Smooth muscle cell (in vitro differentiated cells): Measurements from ENCODE around the gene STIM2. TPM values are rescaled to one million over a fixed set of nuclear protein-coding genes. Genes with fewer than 3 reads are reported as not detected.

Experiments used
- DNase-seq: peaks from one replicate; lab custom pipeline; 2025; ENCODE audit not compliant: unreplicated experiment; lab: John Stamatoyannopoulos, UW
- H2AFZ ChIP-seq: fragments of 200-600 bp; sonication (generic); 2 replicates; pipeline ENCODE4 v1.6.0; 2016; ENCODE audit warnings: antibody characterized with exemption, low read depth, mild to moderate bottlenecking
- H3F3A ChIP-seq: fragments of 200-600 bp; sonication (generic); 2 replicates; pipeline ENCODE4 v1.6.0; 2017; ENCODE audit warnings: antibody characterized with exemption, low read depth
- H3K27ac ChIP-seq: fragments of 200-600 bp; sonication (generic); 2 replicates; pipeline ENCODE4 v1.5.1; 2016; ENCODE audit warnings: low read depth, mild to moderate bottlenecking
- H3K27me3 ChIP-seq: fragments of 200-600 bp; sonication (generic); 2 replicates; pipeline ENCODE4 v1.6.1; 2016; ENCODE audit warnings: low read depth, mild to moderate bottlenecking
- H3K36me3 ChIP-seq: fragments of 200-600 bp; sonication (generic); 2 replicates; pipeline ENCODE4 v1.5.1; 2016; ENCODE audit warnings: low read depth
- H3K4me1 ChIP-seq: fragments of 200-600 bp; sonication (generic); 2 replicates; pipeline ENCODE4 v1.5.1; 2016; ENCODE audit warnings: low read depth
- H3K4me2 ChIP-seq: fragments of 200-600 bp; sonication (generic); 2 replicates; pipeline ENCODE4 v1.6.0; 2016; ENCODE audit warnings: mild to moderate bottlenecking
- H3K4me3 ChIP-seq: fragments of 200-600 bp; sonication (generic); 2 replicates; pipeline ENCODE4 v1.5.1; 2016; ENCODE audit warnings: mild to moderate bottlenecking
- H3K79me2 ChIP-seq: fragments of 200-600 bp; sonication (generic); 2 replicates; pipeline ENCODE4 v1.6.0; 2016; ENCODE audit warnings: low read depth, mild to moderate bottlenecking
- H3K9ac ChIP-seq: fragments of 200-600 bp; sonication (generic); 2 replicates; pipeline ENCODE4 v1.6.0; 2016; ENCODE audit warnings: low read depth
- H3K9me3 ChIP-seq: fragments of 200-600 bp; sonication (generic); replicated peaks from 2 replicates; pipeline ENCODE4 v1.5.1; 2016; ENCODE audit warnings: low read depth
- H4K20me1 ChIP-seq: fragments of 200-600 bp; sonication (generic); 2 replicates; pipeline ENCODE4 v1.6.0; 2016; ENCODE audit warnings: low read depth
- CTCF ChIP-seq: fragments of 200-600 bp; sonication (generic); IDR thresholded peaks from 2 replicates; pipeline ENCODE4 v1.5.1; 2017; ENCODE audit warnings: borderline replicate concordance, mild to moderate bottlenecking, antibody characterized with exemption; ENCODE audit not compliant: insufficient read depth, poor library complexity, severe bottlenecking
- WGBS: methylation state at CpG from one replicate; pipeline ENCODE4 v1.1.7; 2016; ENCODE audit warnings: low lambda C conversion rate; 5-methylcytosine and 5-hydroxymethylcytosine counted together
- polyA plus RNA-seq: library from polyadenylated mRNA; unstranded; fragments of >200 nt; fragmentation: Nextera tagmentation; extraction: Ambion mirVana; gene quantifications from 2 replicates; pipeline ENCODE4 v1.2.1, GENCODE V29; 2016
- total RNA-seq: library from RNA; depleted of rRNA; stranded (reverse); fragments of >200 nt; gene quantifications from 2 replicates; pipeline ENCODE4 v1.2.3, GENCODE V29; 2014

STIM2 gene
- total and polyA plus RNA-seq, 2 experiments from 2014 or later: 31.0 to 69.0 TPM

- peaks cover 69% of the 10 kb centered on the region for H3K79me2 ChIP-seq
- H3K9ac ChIP-seq: no peak overlapping the region
- H2AFZ ChIP-seq: no peak overlapping the region
- H3K27me3 ChIP-seq: no peaks in the 10 kb centered on the region
- H3K4me2 ChIP-seq: peak overlapping the region; percentile 78
- H4K20me1 ChIP-seq: no peaks in the 10 kb centered on the region
- peak overlapping the region; percentile 76 for H3K27ac ChIP-seq
- no peaks in the 10 kb centered on the region for H3K9me3 ChIP-seq
- TF ChIP-seq CTCF: no peak
- DNase-seq: no peak
- H3F3A ChIP-seq: peaks cover 25% of the 10 kb centered on the region
- no peaks in the 10 kb centered on the region for H3K36me3 ChIP-seq
- H3K4me1 ChIP-seq: peaks cover 37% of the 10 kb centered on the region
- no peak overlapping the region for H3K4me3 ChIP-seq
- 27% methylated on average over 3 of the region's 3 CpGs for WGBS
Observed at GRCh38 chr4:26985873-26986272, 125.2 kb downstream of the STIM2 start.

- no peaks in the 10 kb centered on the region for H3K27me3 ChIP-seq
- H3F3A ChIP-seq: peaks cover 25% of the 10 kb centered on the region
- no peak overlapping the region for H3K9ac ChIP-seq
- H3K27ac ChIP-seq: peak overlapping the region; percentile 76
- H3K4me1 ChIP-seq: peaks cover 38% of the 10 kb centered on the region
- no peak for TF ChIP-seq CTCF
- no peak overlapping the region for H3K4me3 ChIP-seq
- no peak overlapping the region for H2AFZ ChIP-seq
- H3K4me2 ChIP-seq: peak overlapping the region; percentile 76
- H3K9me3 ChIP-seq: no peaks in the 10 kb centered on the region
- no peaks in the 10 kb centered on the region for H4K20me1 ChIP-seq
- H3K36me3 ChIP-seq: no peaks in the 10 kb centered on the region
- 95% methylated on average over 3 of the region's 3 CpGs for WGBS
- peaks cover 66% of the 10 kb centered on the region for H3K79me2 ChIP-seq
- no peak for DNase-seq
Observed at GRCh38 chr4:26987191-26987590, 126.5 kb downstream of the STIM2 start.

- no peak for TF ChIP-seq CTCF
- 92% methylated on average over 3 of the region's 3 CpGs for WGBS
- H3K9ac ChIP-seq: no peak overlapping the region
- H3K4me3 ChIP-seq: no peak overlapping the region
- no peaks in the 10 kb centered on the region for H4K20me1 ChIP-seq
- DNase-seq: no peak
- H2AFZ ChIP-seq: no peak overlapping the region
- H3F3A ChIP-seq: peaks cover 32% of the 10 kb centered on the region
- peaks cover 55% of the 10 kb centered on the region for H3K4me1 ChIP-seq
- peaks cover 53% of the 10 kb centered on the region for H3K79me2 ChIP-seq
- no peaks in the 10 kb centered on the region for H3K9me3 ChIP-seq
- H3K4me2 ChIP-seq: no peak overlapping the region
- no peaks in the 10 kb centered on the region for H3K27me3 ChIP-seq
- H3K27ac ChIP-seq: no peak overlapping the region
- peaks cover 4% of the 10 kb centered on the region for H3K36me3 ChIP-seq
Observed at GRCh38 chr4:26991057-26991456, 130.4 kb downstream of the STIM2 start.

GRCh38 chr4:26992657-26993361 lies 132.2 kb downstream of the STIM2 start:
- Histone ChIP-seq H3K9ac (peak overlapping the region; percentile 55), H3K27ac (peak overlapping the region; percentile 88), H3K9me3 (no peaks in the 10 kb centered on the region), H2AFZ (no peak overlapping the region), H4K20me1 (no peaks in the 10 kb centered on the region), H3K27me3 (no peaks in the 10 kb centered on the region), H3K36me3 (peaks cover 4% of the 10 kb centered on the region), H3K4me1 (peaks cover 39% of the 10 kb centered on the region), H3K4me2 (peak overlapping the region; percentile 76), H3K4me3 (no peak overlapping the region), H3K79me2 (peaks cover 52% of the 10 kb centered on the region), H3F3A (peaks cover 19% of the 10 kb centered on the region)
- no peak for TF ChIP-seq CTCF
- 33% methylated on average over 3 of the region's 3 CpGs for WGBS
- DNase-seq: no peak
